Gastroesophageal sphincter (tissue), 3 donors: ENCODE data around the gene MICU2.

Experiments used
- EP300 ChIP-seq: sonication (generic); formaldehyde crosslinking; IDR thresholded peaks from one replicate; pipeline ENCODE4 v1.6.1; 2017; ENCODE audit warnings: antibody characterized with exemption, mild to moderate bottlenecking
- POLR2A ChIP-seq, 2 donors: fragments of 450-650 bp; IDR thresholded peaks; one replicate each; pipeline ENCODE4 v1.6.1; 2017; ENCODE audit warnings: antibody characterized with exemption in 2 of 2, mild to moderate bottlenecking in 2 of 2, moderate library complexity in 1 of 2
- POLR2AphosphoS5 ChIP-seq: sonication (generic); formaldehyde crosslinking; IDR thresholded peaks from one replicate; pipeline ENCODE4 v1.6.1; 2017; ENCODE audit warnings: antibody characterized with exemption
- TF ChIP-seq, protein P1 (sequence below), 4 experiments: fragments of 200-600 bp in 2 of 4; fragments of 450-650 bp in 2 of 4; sonication (generic) in 1 of 4; IDR thresholded peaks; one replicate each; pipeline ENCODE4 v1.5.1; 2017 to 2019; ENCODE audit warnings: antibody characterized with exemption in 4 of 4, mild to moderate bottlenecking in 2 of 4, moderate library complexity in 2 of 4

GRCh38 chr13:21611385-21611784 lies 7.4 kb upstream of the MICU2 start:
- TF ChIP-seq, protein P1, sequence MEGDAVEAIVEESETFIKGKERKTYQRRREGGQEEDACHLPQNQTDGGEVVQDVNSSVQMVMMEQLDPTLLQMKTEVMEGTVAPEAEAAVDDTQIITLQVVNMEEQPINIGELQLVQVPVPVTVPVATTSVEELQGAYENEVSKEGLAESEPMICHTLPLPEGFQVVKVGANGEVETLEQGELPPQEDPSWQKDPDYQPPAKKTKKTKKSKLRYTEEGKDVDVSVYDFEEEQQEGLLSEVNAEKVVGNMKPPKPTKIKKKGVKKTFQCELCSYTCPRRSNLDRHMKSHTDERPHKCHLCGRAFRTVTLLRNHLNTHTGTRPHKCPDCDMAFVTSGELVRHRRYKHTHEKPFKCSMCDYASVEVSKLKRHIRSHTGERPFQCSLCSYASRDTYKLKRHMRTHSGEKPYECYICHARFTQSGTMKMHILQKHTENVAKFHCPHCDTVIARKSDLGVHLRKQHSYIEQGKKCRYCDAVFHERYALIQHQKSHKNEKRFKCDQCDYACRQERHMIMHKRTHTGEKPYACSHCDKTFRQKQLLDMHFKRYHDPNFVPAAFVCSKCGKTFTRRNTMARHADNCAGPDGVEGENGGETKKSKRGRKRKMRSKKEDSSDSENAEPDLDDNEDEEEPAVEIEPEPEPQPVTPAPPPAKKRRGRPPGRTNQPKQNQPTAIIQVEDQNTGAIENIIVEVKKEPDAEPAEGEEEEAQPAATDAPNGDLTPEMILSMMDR (IDR thresholded peaks at IDR 0.05), result no peak
- TF ChIP-seq POLR2AphosphoS5 (no peak), EP300 (no peak), POLR2A (IDR thresholded peaks at IDR 0.05) (no peak)
